PC-3 (cell line): Measurements from ENCODE around the gene ANGPTL5. TPM values are rescaled to one million over a fixed set of nuclear protein-coding genes. Genes with fewer than 3 reads are reported as not detected.

Experiments
- ATAC-seq: fragments of 200-7000 bp; cut with Tn5 transposase; 2 replicates; pipeline ENCODE4 v1.9.1; 2020; ENCODE audit warnings: mild to moderate bottlenecking, moderate library complexity
- BruUV-seq: library from RNA; stranded (reverse); fragments of 400-500 nt; replicated peaks from 2 replicates; lab custom pipeline; 2021; lab: Mats Ljungman, UMichigan
- CTCF ChIA-PET: fragments of 300-600 bp; sonication (Branson Sonifier 250); formaldehyde crosslinking; loops from one replicate; lab custom pipeline; 2022; ENCODE audit warnings: antibody characterized with exemption; lab: Charles Lee
- POLR2A ChIA-PET: fragments of 300-600 bp; sonication (Branson Sonifier 250); formaldehyde crosslinking; loops from one replicate; lab custom pipeline; 2022; ENCODE audit warnings: antibody characterized with exemption; ENCODE audit not compliant: unreplicated experiment; lab: Charles Lee
- DNase-seq: peaks from one replicate; pipeline ENCODE4 v3.0.0-alpha.2; 2015
- H2AFZ ChIP-seq: fragments of 300-600 bp; sonication (generic); 2 replicates; pipeline ENCODE4 v1.6.0; 2016; ENCODE audit warnings: antibody characterized with exemption, low read length
- H3F3A ChIP-seq: fragments of 300-600 bp; sonication (generic); one replicate; pipeline ENCODE4 v1.6.0; 2017; ENCODE audit warnings: antibody characterized with exemption, low read length, control low read depth, mild to moderate bottlenecking; ENCODE audit not compliant: unreplicated experiment
- H3K27ac ChIP-seq: fragments of 300-600 bp; sonication (generic); 2 replicates; pipeline ENCODE4 v1.5.1; 2016; ENCODE audit warnings: mild to moderate bottlenecking, low read length
- H3K27me3 ChIP-seq: fragments of 300-600 bp; sonication (generic); 2 replicates; pipeline ENCODE4 v1.6.1; 2016; ENCODE audit warnings: low read length, mixed read lengths
- H3K36me3 ChIP-seq: fragments of 300-600 bp; sonication (generic); 2 replicates; pipeline ENCODE4 v1.6.1; 2016; ENCODE audit warnings: low read depth, mixed run types, low read length, mixed read lengths
- H3K4me1 ChIP-seq: fragments of 300-600 bp; sonication (generic); 2 replicates; pipeline ENCODE4 v1.5.1; 2016; ENCODE audit warnings: low read length; ENCODE audit not compliant: insufficient read depth
- H3K4me2 ChIP-seq: fragments of 300-600 bp; sonication (generic); 2 replicates; pipeline ENCODE4 v1.6.0; 2016; ENCODE audit warnings: low read length
- H3K4me3 ChIP-seq: fragments of 300-600 bp; sonication (generic); 2 replicates; pipeline ENCODE4 v1.5.1; 2016; ENCODE audit warnings: mild to moderate bottlenecking, low read length, mixed read lengths
- H3K79me2 ChIP-seq: fragments of 300-600 bp; sonication (generic); 2 replicates; pipeline ENCODE4 v1.6.1; 2017; ENCODE audit warnings: low read length, mixed read lengths
- H3K9ac ChIP-seq: fragments of 300-600 bp; sonication (generic); 2 replicates; pipeline ENCODE4 v1.6.0; 2016; ENCODE audit warnings: mild to moderate bottlenecking, low read length
- H3K9me2 ChIP-seq: fragments of 300-600 bp; sonication (generic); replicated peaks from 2 replicates; pipeline ENCODE4 v1.6.1; 2016; ENCODE audit warnings: mixed run types, low read length, mixed read lengths
- H3K9me3 ChIP-seq: fragments of 300-600 bp; sonication (generic); 2 replicates; pipeline ENCODE4 v1.6.1; 2016; ENCODE audit warnings: low read length, mixed read lengths
- H4K20me1 ChIP-seq: fragments of 300-600 bp; sonication (generic); 2 replicates; pipeline ENCODE4 v1.6.1; 2016; ENCODE audit warnings: low read length, mixed read lengths
- EZH2 ChIP-seq: fragments of 300-600 bp; sonication (generic); IDR thresholded peaks from one replicate; pipeline ENCODE4 v1.6.1; 2017; ENCODE audit warnings: antibody characterized with exemption, mild to moderate bottlenecking, low read length; ENCODE audit not compliant: unreplicated experiment
- EZH2phosphoT487 ChIP-seq: fragments of 300-600 bp; sonication (generic); IDR thresholded peaks from 2 replicates; pipeline ENCODE4 v1.6.1; 2018; ENCODE audit warnings: mild to moderate bottlenecking, antibody characterized with exemption, low read length, borderline replicate concordance
- intact Hi-C: fragments of 100-400 bp; cut with micrococcal nuclease; formaldehyde crosslinking; loops from 2 replicates; pipeline ENCODE4 v1.9.0; 2023
- total RNA-seq: library from RNA; depleted of rRNA; stranded (reverse); fragments of >200 nt; gene quantifications from 2 replicates; pipeline ENCODE4 v1.2.3, GENCODE V29; 2014
- TF ChIP-seq, protein P1 (sequence below): fragments of 300-600 bp; sonication (generic); conservative IDR thresholded peaks from 2 replicates; pipeline ENCODE4 v1.5.1; 2017; ENCODE audit warnings: antibody characterized with exemption, low read depth, mild to moderate bottlenecking, low read length

Gene ANGPTL5
- total RNA-seq, 1 experiment from 2014 or later = not detected

DNA sequence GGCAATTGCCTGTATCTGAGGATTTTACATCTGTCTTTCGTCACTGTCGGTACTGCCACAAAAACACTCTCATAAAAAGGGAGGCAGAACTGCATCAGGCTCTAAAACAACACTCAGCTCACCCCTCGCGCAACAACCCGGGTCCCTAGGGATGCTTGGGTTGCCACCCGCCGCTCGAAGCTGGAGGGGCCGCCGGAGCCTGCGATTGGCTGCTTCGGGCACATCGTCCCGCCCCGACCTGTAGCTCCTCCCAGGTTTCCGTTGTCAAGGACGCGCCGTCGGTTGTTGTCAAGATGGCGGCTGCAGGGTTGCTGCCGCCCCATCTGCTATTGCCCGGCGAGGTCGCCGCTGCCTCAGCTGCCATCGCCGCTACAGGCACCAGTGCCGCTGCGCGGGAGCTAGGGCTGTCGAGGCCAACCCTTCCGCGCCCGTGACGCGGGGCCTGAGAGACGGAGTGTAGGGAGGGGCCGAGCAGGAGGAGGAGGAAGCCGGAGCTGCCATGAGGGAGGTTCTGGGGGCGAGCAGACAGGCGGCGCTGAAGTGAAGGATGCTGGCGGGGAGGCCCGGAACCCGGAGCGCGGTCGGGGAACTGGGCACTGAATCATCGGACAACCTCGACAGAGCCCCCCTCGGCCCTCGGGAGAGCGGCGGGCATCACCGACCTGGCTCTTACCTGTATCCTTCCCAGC lies 1.4 kb downstream of the ANGPTL5 start, which contains the start of gene CEP126:
Gene CEP126, plus strand, starts transcription at position 273 of the 689 bp plus-strand sequence. Its CDS starts 275 bp downstream, at position 548.
- intact Hi-C loops = loop anchor here (1.0 to 10.0 kb wide), 7 partner anchors 53 to 430 kb away; partner anchors contain the start of genes BIRC2 and YAP1
- no peaks in the 10 kb centered on the region for H3K27me3 ChIP-seq
- TF ChIP-seq EZH2phosphoT487 (no peak), EZH2 (no peak)
- TF ChIP-seq, protein P1, sequence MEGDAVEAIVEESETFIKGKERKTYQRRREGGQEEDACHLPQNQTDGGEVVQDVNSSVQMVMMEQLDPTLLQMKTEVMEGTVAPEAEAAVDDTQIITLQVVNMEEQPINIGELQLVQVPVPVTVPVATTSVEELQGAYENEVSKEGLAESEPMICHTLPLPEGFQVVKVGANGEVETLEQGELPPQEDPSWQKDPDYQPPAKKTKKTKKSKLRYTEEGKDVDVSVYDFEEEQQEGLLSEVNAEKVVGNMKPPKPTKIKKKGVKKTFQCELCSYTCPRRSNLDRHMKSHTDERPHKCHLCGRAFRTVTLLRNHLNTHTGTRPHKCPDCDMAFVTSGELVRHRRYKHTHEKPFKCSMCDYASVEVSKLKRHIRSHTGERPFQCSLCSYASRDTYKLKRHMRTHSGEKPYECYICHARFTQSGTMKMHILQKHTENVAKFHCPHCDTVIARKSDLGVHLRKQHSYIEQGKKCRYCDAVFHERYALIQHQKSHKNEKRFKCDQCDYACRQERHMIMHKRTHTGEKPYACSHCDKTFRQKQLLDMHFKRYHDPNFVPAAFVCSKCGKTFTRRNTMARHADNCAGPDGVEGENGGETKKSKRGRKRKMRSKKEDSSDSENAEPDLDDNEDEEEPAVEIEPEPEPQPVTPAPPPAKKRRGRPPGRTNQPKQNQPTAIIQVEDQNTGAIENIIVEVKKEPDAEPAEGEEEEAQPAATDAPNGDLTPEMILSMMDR = peak; percentile 58

DNA sequence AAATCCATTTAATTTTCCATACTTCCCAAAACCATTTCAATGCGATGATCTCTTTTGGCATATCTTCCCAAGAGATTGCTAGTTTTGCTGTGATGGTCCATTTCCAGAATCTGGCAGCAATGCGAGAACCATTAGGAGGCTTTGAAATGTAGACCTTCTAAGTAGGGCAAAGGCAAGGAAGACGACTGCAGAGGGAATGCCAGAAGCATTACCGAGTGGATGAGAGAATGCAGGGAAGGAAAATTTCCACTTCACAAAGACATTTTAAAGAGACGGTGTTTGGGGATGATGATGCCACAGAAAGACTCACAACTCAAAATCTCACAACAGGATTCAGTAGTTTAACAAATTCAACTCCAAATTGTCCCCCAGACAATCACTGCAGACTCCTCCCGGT lies 2.0 kb downstream of the ANGPTL5 start:
- intact Hi-C loops = loop anchor here (1.0 to 10.0 kb wide), 5 partner anchors 52 to 430 kb away; partner anchors contain the start of gene BIRC2
- BruUV-seq = TSS peak; percentile 60
- POLR2A ChIA-PET = interaction anchor here (0.6 to 1.2 kb wide), 6 partner anchors 37 to 257 kb away, joined by 3 to 5 read pairs (median 4); no protein-coding TSS in a partner anchor
- Histone ChIP-seq H3K79me2 (no peaks in the 10 kb centered on the region), H4K20me1 (no peaks in the 10 kb centered on the region), H3K9me3 (no peaks in the 10 kb centered on the region), H3K9ac (no peak overlapping the region; the same call in 1 of the 2 replicates), H2AFZ (peak overlapping the region; percentile 84), H3K36me3 (no peaks in the 10 kb centered on the region), H3K27me3 (no peaks in the 10 kb centered on the region), H3K4me2 (peak overlapping the region; percentile 84), H3K4me3 (peak overlapping the region; percentile 78), H3K4me1 (peaks cover 35% of the 10 kb centered on the region), H3K27ac (no peak overlapping the region), H3F3A (no peaks in the 10 kb centered on the region), H3K9me2 (no peaks in the 10 kb centered on the region)
- CTCF ChIA-PET = interaction anchor here (0.7 to 1.6 kb wide), 5 partner anchors 34 to 93 kb away, joined by 3 to 21 read pairs (median 5); no protein-coding TSS in a partner anchor
- DNase-seq = peak; percentile 27
- no peak for TF ChIP-seq EZH2
- TF ChIP-seq, protein P1 = no peak
- ATAC-seq = no peak

More for the DNA sequence above, 1.4 kb downstream of the ANGPTL5 start, which contains the start of gene CEP126:
- Histone ChIP-seq H3K79me2 (no peaks in the 10 kb centered on the region), H3K4me1 (peaks cover 35% of the 10 kb centered on the region), H3K4me2 (peak within 1 kb of the TSS; percentile 84), H3K9me2 (no peaks in the 10 kb centered on the region), H4K20me1 (no peaks in the 10 kb centered on the region), H3K4me3 (peak within 1 kb of the TSS; percentile 78), H2AFZ (peak within 1 kb of the TSS; percentile 84), H3K36me3 (no peaks in the 10 kb centered on the region), H3K27ac (peak within 1 kb of the TSS; percentile 54), H3K9ac (peak within 1 kb of the TSS; percentile 66), H3K9me3 (no peaks in the 10 kb centered on the region), H3F3A (no peaks in the 10 kb centered on the region)
- DNase-seq (peak; percentile 95), ATAC-seq (peak; percentile 89)
- no TSS peak for BruUV-seq
- ChIA-PET CTCF (interaction anchor here (0.7 to 1.6 kb wide), 5 partner anchors 35 to 93 kb away, joined by 3 to 21 read pairs (median 5); no protein-coding TSS in a partner anchor), POLR2A (interaction anchor here (0.5 to 1.2 kb wide), 10 partner anchors 29 to 511 kb away, joined by 3 to 49 read pairs (median 4); no protein-coding TSS in a partner anchor)
